Skeletal muscle satellite cell (primary cell): Measurements from ENCODE around the gene TMEM50A.
"Not testable (repeated sequence)": the region's sequence is repeated elsewhere in the genome, so short reads cannot be mapped to it uniquely, and the experiment has no call there.

Experiments used
- H3K27me3 ChIP-seq: 2 replicates; pipeline ENCODE4 v1.7.0; 2013; ENCODE audit warnings: low read length; ENCODE audit not compliant: control insufficient read depth, insufficient read depth
- H3K36me3 ChIP-seq: 2 replicates; pipeline ENCODE4 v1.7.0; 2013; ENCODE audit warnings: mild to moderate bottlenecking, control low read depth, low read length; ENCODE audit not compliant: insufficient read depth
- H3K4me1 ChIP-seq: 2 replicates; pipeline ENCODE4 v1.7.0; 2013; ENCODE audit warnings: low read length; ENCODE audit not compliant: control insufficient read depth, insufficient read depth
- H3K4me2 ChIP-seq: 2 replicates; pipeline ENCODE4 v1.7.0; 2013; ENCODE audit warnings: mild to moderate bottlenecking, low read length
- H3K4me3 ChIP-seq: 2 replicates; pipeline ENCODE4 v1.7.0; 2013; ENCODE audit warnings: low read length
- H3K9ac ChIP-seq: 2 replicates; pipeline ENCODE4 v1.7.0; 2013; ENCODE audit warnings: mild to moderate bottlenecking, low read depth, low read length, moderate library complexity
- H3K9me3 ChIP-seq: replicated peaks from 2 replicates; pipeline ENCODE4 v1.7.0; 2013; ENCODE audit warnings: mild to moderate bottlenecking, control low read depth, low read length

Gene TMEM50A

GRCh38 chr1:25397549-25397948 lies 59.4 kb downstream of the TMEM50A start:
- H3K9ac ChIP-seq, H3K36me3 ChIP-seq, H3K4me3 ChIP-seq, H3K4me1 ChIP-seq, H3K4me2 ChIP-seq, H3K9me3 ChIP-seq, H3K27me3 ChIP-seq: not testable (repeated sequence)

- H3K4me1 ChIP-seq, H3K36me3 ChIP-seq, H3K4me3 ChIP-seq, H3K9me3 ChIP-seq, H3K9ac ChIP-seq, H3K27me3 ChIP-seq, H3K4me2 ChIP-seq: not testable (repeated sequence)
Measured at GRCh38 chr1:25398079-25398478, 59.9 kb downstream of the TMEM50A start.

GRCh38 chr1:25402947-25403803 lies 65.0 kb downstream of the TMEM50A start:
- H3K36me3 ChIP-seq, H3K4me1 ChIP-seq, H3K4me3 ChIP-seq, H3K4me2 ChIP-seq, H3K27me3 ChIP-seq, H3K9me3 ChIP-seq, H3K9ac ChIP-seq: not testable (repeated sequence)

- not testable (repeated sequence) for H3K4me1 ChIP-seq, H3K4me3 ChIP-seq, H3K27me3 ChIP-seq, H3K9me3 ChIP-seq, H3K9ac ChIP-seq, H3K4me2 ChIP-seq, H3K36me3 ChIP-seq
Measured at GRCh38 chr1:25405731-25406305, 67.7 kb downstream of the TMEM50A start.

- H3K4me1 ChIP-seq, H3K36me3 ChIP-seq, H3K4me3 ChIP-seq, H3K9me3 ChIP-seq, H3K4me2 ChIP-seq, H3K27me3 ChIP-seq, H3K9ac ChIP-seq: not testable (repeated sequence)
Measured at GRCh38 chr1:25409641-25410427, 71.7 kb downstream of the TMEM50A start.
